Right ventricle myocardium inferior (tissue), 1 donor: ENCODE results near the gene SYCN. TPM values are rescaled to one million over a fixed set of nuclear protein-coding genes. Genes with fewer than 3 reads are reported as not detected.
A peak's percentile ranks its signal among the peaks of the same experiment; 100 is the strongest.
"Not testable (repeated sequence)": the region's sequence is repeated elsewhere in the genome, so short reads cannot be mapped to it uniquely, and the experiment has no call there.

ENCODE experiments used
- ATAC-seq: fragments of 200-7000 bp; cut with Tn5 transposase; one replicate; pipeline ENCODE4 v1.9.1; 2020; ENCODE audit warnings: mild to moderate bottlenecking, moderate library complexity
- DNase-seq: peaks from one replicate; pipeline ENCODE4 v3.0.0; 2021; ENCODE audit errors: missing footprints
- intact Hi-C: fragments of 100-400 bp; cut with DNase I; formaldehyde crosslinking; loops from one replicate; pipeline ENCODE4 v1.11.0; 2022
- total RNA-seq: library from RNA; stranded (reverse); fragmentation: NEBNext Ultra II Directional; extraction: Animal tissue kit (Norgen Biotek cat#: 25700); gene quantifications from one replicate; pipeline ENCODE4 v1.2.1, GENCODE V29; 2021
- donor health status: DM: no; HTN: yes; CAD: no; lungs with severe emphysema.

Gene SYCN
- total RNA-seq, 1 donor from 2014 or later = not detected

DNA sequence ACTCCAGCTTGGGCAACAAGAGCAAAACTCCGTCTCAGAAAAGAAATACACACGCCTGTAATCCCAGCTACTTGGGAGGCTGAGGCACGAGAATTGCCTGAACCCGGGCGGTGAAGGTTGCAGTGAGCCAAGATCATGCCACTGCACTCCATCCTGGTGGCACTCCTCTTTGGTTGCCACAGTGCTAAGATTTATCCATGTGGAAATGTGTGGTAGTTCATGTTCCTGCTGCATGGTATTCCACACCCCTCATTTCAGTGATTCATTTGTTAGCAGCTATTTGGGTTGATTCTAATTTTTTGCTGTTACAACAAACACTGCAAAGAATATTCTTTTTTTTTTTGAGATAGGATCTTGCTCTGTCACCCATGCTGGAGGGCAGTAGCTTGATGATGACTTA is 28.6 kb upstream of the SYCN start:
- intact Hi-C loops = no loop called here
- ATAC-seq = no peak
- DNase-seq = no peak

DNA sequence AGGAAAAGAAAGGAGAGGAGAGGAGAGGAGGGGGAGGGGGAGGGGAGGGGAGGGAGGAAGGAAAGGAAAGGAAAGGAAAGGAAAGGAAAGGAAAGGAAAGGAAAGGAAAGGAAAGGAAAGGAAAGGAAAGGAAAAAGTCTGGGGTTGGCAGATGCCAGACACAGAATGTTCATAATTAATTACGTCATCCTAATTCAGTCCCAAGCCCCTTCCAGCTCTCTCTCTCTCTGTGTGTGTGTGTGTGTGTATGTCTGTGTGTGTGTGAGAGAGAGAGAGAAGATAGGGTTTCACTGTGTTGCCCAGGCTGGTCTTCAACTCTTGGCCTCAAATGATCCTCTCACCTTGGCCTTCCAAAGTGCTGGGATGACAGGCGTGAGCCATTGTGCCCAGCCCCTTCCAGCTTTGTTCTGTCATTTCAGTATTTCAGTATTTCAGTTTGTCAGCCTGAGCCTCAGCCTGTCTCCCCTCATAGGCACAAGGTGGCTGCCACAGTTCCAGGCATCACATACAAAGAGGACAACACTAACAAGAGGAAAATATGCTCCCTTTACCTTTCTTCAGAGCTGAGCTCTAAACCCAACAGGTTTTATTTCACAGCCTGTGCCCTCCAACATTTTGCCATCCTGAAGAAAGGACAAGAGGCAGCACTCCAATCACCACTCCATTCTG is 26.2 kb upstream of the SYCN start:
- ATAC-seq (no peak), DNase-seq (no peak)
- intact Hi-C loops = no loop called here

DNA sequence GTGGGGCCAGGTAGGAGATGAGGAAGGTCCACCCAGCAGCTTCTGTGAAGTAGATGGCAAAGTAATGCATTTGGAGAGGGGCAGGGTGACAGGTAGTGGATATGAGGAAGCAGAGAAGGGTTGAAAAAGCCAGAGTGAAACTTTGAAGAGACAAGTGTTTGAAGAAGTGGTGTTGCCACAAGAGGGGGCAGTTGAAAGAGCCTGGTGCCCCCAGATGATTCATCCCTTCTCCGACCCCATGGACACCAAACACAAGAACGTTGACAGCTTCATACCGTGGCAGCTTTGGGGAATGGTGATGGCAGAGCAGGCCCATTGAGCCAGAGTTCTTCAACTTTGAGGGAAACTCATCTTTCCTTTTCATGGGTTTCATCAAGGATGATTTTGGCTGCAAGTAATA is 20.8 kb upstream of the SYCN start:
- ATAC-seq (no peak), DNase-seq (no peak)
- intact Hi-C loops = no loop called here

DNA sequence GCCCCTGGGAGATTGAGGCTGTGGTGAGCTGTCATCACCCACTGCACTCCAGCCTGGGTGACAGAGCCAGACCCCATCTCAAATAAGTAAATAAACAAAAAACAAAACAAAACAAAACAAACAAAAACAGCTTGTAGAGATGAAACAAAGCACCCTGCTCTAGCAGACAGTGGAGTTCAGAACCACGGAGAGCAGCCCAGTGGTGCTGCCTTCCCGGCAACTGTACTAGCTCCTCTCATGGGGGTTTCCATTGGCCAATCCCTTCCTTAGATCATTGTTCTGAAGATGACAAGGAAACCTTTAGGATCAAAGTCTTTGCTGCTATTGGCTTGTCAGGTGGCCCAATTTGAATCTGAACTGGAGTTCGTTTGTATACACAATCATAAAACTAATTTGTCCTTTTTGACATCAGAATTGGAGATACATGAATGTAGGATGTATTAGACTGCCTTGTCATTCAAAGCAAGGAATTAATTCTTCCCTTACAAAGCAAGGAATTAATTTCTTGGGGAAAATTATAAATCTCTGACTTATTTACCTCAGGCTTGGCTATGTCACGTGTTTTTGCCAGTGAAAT is 19.7 kb upstream of the SYCN start:
- ATAC-seq = no peak
- DNase-seq = no peak
- intact Hi-C loops = no loop called here

DNA sequence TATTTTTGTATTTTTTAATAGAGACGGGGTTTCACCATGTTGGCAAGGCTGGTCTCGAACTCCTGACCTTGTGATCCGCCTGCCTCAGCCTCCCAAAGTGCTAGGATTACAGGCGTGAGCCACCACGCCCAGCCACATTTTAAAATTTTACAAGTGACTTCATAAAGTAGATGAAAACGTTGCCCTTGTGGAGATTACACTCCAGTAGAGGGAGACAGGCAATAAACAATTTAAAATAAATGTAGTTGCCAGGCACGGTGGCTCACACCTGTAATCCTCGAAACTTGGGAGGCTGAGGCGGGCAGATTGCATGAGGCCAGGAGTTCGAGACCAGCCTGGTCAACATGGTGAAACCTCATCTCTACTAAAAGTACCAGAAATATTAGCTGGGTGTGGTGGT is 15.0 kb upstream of the SYCN start:
- DNase-seq, intact Hi-C loops, ATAC-seq: not testable (repeated sequence)

DNA sequence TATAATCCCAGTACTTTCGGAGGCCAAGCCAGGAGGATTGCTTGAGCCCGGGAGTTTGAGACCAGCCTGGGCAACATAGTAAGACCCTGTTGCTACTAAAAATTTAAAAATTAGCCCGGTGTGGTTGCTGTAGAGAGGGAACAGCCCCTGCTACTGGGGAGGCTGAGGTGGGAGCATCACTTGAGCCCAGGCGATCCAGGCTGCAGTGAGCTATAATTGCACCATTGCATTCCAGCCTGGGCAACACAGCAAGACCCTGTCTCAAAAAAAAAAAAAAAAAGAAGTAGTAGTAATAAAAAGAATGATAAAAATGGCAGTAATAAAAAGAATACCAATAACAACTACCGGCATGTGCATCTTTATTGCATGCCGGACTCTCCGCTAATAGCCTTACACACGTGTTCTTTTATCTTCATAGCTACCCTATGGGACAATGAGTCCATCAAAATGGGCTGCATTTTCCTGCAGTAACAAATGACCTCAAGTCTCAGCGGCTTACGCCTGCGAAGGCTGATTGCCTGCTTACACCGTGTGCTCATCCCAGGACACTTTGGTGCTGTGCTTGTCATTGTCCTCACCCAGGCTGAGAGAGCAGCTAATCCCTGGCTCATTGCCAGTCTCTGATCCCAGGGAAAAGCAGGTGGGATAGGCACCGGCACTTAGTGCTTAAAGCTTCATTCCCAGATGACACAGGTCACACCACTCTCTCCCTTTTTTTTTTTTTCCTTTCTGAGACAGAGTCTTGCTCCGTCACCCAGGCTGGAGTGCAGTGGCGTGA is 14.4 kb upstream of the SYCN start:
- no peak for ATAC-seq
- intact Hi-C loops = no loop called here
- no peak for DNase-seq

DNA sequence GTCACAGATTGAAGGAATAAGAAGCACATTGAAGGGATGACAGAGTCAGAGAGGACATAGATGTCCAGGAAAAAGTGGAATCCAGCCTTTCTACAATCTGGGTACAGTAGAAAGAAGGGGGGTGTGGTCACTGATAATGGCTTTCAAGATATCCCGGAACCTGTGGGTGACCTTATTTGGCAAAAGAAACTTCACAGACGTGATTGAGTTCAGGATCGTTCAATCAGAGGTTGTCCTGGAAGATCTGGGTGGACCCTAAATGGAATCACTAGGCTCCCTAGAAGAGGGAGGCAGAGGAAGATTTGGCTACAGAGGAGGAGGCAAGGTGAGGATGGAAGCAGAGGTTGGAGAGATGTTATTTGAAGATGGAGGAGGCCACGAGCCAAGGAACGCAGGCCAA is 13.0 kb upstream of the SYCN start:
- ATAC-seq = no peak
- intact Hi-C loops = no loop called here
- DNase-seq = no peak

DNA sequence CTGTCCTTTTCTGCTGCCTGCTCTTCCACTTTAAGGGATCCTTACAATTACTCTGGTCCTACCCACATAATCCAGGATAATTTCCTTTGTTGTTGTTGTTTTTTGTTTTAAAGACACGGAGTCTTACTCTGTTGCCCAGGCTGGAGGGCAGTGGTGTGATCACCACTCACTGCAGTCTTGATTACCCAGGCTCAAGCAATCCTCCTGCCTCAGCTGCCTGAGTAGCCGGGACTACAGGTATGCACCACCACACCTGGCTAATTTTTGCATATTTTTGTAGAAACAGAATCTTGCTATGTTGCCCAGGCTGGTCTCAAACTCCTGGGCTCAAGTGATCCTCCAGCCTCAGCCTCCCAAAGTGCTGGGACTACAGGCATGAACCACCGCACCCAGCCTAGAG is 11.3 kb upstream of the SYCN start:
- DNase-seq, ATAC-seq, intact Hi-C loops: not testable (repeated sequence)

DNA sequence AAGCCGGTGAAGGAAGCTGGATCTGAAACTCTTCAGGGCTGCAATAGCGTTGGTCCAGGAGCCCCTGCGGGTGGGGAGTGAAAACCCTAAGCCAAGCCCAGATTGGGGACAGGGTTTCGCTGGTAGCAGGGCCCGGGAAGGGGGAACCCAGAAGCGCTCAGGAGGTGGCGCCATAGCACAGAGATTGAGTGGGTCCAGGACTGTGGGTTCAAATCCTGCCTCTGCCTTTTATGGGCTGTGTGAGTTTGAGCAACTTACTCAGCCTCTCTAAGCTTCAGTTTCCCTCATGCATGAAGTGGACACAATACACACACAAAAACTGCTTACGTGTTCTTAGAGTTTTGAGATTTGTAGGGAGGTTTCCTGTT is 8.3 kb upstream of the SYCN start:
- intact Hi-C loops = no loop called here
- ATAC-seq (no peak), DNase-seq (peak; percentile 71)

DNA sequence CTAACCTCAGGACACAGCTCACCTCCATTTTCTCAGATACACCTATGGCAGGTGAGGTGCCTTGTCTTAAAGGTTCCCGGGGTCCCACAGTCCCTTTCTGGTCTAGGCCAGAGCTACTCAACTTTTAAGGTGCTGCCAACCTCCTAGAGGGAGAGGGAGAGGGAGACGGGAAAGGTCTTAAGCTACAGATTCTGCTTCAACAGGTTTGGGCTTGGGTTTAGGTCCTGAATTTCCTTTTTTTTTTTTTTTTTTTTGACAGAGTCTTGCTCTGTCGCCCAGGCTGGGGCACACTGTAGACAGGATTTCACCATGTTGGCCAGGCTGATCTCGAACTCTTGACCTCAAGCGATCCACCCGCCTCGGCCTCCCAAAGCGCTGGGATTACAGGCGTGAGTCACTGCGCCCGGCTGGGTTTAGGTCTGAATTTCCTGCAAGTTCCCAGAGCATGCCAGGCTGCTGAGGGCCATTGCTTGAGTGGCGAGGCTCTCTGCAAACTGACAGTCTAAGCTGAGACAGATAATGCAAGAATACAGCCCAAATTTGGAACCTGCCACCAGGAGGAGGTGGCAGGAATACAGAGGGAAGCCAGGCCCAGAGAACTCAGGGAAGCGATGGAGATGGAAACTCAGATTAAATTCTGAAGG is 7.8 kb upstream of the SYCN start:
- DNase-seq (no peak), ATAC-seq (no peak)
- intact Hi-C loops = no loop called here

DNA sequence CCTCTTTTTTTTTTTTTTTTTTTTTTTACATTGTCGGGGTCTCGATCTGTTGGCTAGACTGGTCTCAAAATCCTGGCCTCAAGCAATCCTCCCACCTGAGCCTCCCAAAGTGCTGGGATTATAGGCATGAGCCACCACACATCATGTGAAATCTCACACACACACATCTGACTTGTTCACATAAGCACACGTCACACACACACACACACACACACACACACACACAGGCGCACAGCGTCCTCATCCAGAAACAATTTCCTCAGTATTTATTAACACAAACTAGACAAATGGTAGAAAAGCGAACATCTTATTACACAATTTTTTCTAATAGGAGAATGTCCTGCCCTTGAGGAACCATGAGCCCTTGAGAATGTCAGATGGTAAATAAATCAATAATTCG is 5.1 kb upstream of the SYCN start:
- DNase-seq (no peak), ATAC-seq (no peak)
- intact Hi-C loops = no loop called here

DNA sequence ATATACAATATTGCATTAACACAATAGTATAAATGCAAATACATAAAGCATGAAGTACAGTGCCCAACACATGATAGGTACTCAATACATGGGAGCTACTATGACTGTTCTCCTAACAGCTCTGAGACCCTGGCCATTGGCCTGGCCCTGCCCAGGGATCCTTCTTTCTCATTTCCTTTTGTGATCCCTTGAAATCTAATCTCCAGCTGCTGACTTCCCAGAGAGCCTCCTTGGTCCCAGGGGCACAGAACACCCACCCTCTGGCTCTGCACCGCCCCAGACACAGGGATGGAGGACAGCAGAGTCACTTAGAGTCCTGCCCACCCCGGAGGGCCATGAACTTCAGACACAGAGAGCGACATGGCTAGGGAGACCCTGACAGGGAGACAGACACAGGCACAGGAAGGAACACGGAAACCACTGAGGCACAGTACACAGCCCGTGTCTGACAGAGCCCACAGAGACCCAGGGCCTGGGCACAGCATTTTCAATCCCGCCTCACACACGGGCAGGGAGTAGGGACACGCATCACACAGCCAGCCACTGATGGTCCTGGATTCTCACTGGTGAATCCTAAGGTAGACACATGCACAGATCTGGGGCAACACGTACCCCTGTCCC is 4.2 kb upstream of the SYCN start:
- no peak for ATAC-seq
- intact Hi-C loops = no loop called here
- DNase-seq = no peak

DNA sequence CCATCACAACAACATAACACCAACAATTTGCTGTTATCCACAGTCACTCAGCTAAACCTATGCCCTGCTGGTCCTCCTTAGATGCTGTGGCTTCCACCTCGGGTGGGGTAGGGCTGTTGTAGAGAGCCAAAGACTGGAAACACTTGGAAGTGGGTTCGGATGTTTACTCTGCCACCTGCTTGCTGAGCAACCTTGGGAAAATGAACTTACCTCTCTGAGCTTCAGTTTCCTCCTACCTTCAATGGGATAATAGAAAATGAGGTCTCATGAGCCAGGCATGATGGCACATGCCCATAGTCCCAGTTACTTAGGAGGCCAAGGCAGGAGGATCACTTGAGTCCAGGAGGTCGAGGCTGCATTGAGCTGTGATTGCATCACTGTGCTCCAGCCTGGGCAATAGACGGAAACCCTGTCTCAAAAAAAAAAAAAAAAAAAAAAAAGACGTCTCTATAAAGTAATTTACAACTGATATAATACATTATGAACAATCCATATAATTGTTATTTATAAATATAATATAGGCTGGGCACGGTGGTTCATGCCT is 3.3 kb upstream of the SYCN start:
- DNase-seq = no peak
- intact Hi-C loops = no loop called here
- no peak for ATAC-seq

DNA sequence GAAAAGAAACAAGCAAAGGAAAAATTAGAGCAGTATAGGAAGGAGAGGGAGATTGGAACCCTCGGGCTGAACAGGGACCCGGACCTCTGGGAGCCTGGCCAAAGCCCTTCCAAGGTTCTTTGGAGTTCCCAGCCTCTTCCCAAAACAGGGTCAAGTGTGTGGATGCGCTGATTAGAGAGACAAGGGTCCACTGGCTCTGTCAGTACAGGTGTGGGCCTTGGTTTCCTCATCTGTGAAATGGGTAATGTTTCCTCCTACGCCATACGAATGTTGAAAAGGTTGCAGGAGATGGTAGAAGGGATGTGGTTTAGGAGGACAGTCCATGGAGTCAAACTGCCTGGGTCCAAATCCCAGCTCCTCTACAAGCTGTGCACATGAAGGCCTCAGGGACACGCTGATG is 2.1 kb upstream of the SYCN start:
- DNase-seq (no peak), ATAC-seq (no peak)
- intact Hi-C loops = no loop called here

DNA sequence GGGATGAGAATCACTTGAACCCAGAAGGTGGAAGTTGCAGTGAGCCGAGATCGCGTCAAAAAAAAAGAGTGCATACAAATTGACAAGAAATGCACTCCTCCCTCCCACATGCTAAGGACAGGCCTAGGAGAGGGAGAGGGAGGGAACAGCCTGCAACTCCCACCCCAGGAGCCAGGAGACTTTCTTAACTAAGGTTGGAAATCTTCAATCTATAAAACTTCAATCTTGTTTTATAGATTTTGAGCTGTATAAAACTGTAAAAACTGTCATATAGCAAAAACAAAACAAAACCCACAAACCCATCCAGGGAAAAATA is 1.3 kb upstream of the SYCN start:
- DNase-seq (no peak), ATAC-seq (no peak)
- intact Hi-C loops = no loop called here

DNA sequence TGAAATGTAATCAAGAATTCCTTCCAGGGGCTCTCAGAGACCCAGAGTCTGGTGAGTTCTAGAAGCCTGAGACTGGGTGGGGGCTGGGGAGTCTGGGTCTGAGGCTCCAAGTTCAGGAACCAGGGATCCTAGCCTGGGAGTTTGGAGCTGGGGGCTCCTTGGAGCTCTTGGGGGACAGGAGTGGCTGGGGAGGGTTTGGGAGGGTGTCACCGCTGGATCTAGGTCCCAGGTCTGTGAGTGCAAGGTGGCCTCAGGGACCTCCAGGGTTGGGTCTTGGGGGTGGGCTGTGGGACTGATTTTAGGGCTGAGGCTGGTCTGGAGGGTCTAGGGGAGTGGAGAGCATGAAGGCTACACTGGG is 1.1 kb downstream of the SYCN start:
- intact Hi-C loops = no loop called here
- ATAC-seq = no peak
- no peak for DNase-seq

DNA sequence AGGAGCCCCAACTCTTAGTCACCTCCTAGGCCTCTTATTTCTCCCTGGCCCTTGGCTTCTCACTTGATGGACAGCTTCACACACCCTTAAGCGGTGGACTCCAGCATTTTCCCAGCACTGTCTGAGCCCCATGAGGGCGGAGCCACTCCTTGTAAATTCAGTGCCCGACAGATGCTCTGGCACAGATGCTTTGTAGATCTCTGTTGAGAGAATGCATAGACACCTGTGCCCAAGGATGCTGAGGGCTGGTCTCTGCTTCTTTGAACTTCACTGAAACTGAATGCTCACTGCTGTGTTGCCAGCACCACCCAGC is 3.3 kb downstream of the SYCN start:
- no peak for ATAC-seq
- intact Hi-C loops = no loop called here
- DNase-seq = no peak

DNA sequence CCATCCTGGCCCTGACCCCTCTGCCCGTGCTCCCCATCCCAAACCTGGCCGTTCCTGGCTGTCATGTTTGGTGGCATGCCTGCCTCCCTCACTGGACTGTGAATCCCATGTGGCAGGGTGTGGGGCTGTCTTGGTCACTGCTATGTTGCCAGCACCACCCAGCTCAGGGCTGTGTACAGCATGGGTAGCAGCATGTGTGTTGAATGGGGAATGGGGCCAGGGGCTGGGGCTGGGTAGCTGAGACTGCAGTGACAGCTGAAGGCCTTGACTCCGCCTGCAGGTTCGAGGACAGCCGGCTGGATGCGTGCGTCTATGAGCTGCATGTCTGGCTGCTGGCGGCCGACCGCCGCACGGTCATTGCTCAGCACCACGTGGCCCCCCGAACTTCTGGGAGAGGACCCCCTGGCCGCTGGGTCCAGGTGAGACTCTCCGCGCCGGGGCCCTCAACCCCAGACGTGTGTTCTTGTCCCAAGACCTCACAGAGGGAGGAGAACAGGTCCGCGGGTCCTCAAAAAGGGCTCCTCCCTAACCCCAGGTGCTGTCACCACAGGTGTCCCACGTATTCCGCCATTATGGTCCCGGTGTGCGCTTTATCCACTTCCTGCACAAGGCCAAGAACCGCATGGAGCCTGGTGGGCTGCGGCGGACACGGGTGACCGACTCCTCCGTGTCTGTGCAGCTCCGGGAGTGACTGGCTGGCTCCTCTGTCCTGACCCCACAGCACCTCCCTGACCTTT is 3.8 kb downstream of the SYCN start:
- intact Hi-C loops = no loop called here
- ATAC-seq (no peak), DNase-seq (no peak)

DNA sequence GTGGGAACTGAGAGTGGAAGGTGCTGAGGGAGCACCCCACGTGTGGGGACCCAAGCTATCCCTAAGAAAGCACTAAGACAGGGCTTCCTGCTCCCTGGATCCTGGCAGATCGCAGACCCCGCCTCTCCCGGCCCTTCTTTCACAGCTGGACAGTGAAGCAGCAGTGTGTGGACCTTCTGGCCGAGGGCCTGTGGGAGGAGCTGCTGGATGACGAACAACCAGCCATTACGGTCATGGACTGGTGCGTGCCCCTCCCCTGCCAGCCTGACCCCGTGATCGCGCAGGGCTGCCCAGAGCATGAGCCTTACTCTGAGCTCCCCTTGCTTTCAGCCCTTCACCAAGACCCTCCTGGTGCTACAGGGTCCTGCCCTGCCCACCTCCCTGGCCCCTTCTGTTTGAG is 5.0 kb downstream of the SYCN start:
- intact Hi-C loops = no loop called here
- DNase-seq (no peak), ATAC-seq (peak; percentile 45)
